ENCODE data around the gene SACS. TPM values are rescaled to one million over a fixed set of nuclear protein-coding genes. Genes with fewer than 3 reads are reported as not detected.

Gene SACS
- 22.6 TPM for polyA plus RNA-seq (2012; ENCODE audit: insufficient read depth, insufficient read length)

GRCh38 chr13:23433171-23434153, at the start of gene SACS:
Gene SACS, minus strand, starts transcription at chr13:23433702. Its CDS starts 22,463 bp downstream, at chr13:23411239.
- no peak within 1 kb of the TSS for H3K4me3 ChIP-seq (ENCODE audit: low read length)
- no peak for DNase-seq (ENCODE audit: low read depth, low spot score)

- no peak for DNase-seq (ENCODE audit: low read depth, low spot score)
- no peak overlapping the region for H3K4me3 ChIP-seq (ENCODE audit: low read length)
Observed at GRCh38 chr13:23480324-23480723, 46.8 kb upstream of the SACS start.

GRCh38 chr13:23477101-23477500, 43.6 kb upstream of the SACS start:
- no peak for DNase-seq (ENCODE audit: low read depth, low spot score)
- H3K4me3 ChIP-seq (ENCODE audit: low read length) = no peak overlapping the region

GRCh38 chr13:23473221-23473620, 39.7 kb upstream of the SACS start:
- no peak for DNase-seq (ENCODE audit: low read depth, low spot score)
- no peak overlapping the region for H3K4me3 ChIP-seq (ENCODE audit: low read length)

DNA sequence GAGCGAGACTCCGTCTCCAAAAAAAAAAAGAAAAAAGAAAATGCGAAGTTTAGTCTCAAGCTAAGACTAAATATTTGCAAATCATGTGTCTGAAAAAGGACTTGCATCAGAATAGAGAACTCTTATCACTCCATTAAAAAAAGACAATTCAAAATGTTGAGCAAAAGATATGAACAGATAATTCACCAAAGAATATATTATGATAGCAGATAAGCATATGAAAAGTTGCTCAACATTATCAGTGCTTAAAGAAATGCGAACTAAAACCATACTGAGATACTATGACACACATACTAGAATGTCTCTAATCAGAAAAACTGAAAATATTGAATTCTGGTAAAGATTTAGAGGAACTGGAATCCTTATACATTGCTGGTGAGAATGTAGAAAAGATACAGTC, 38.7 kb upstream of the SACS start:
- H3K4me3 ChIP-seq (ENCODE audit: low read length) = no peak overlapping the region
- no peak for DNase-seq (ENCODE audit: low read depth, low spot score)

DNA sequence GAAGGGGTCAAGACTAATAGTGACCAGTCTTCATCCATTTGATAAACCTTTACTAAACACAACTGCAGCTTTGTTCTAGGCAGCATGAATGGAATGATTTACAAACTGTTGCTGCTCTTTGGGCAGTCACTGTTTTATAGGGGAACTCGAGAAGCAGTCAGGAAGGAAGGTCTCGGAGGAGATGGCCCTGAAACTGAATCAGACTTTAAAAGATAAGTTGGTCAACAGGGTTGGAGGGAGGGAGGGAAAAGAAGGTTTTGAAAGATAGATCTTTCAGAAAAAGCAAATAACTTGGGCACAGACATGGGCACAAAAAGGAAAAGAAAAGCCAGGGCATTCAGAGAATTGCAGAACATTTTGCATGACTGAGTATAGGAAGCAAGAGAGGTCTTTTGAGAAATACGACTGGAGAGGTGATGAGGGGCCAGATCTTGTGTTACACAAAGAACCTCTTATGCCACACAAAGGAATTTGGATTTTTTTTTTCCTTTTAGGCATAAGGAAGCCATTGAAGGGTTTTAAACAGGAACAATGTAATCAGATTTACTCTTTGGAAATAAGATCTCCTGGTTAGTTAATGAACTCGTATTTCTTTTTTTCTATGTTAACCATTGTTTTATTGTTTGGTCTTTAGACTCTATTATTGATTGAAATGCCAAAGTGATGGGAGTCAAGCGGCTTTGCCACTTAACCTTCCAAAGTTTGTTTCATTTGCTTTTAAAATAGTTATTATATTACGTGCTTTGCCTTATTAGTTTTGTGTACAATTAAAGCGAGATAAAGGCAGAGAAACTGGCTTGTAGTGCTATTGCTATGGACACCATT, 37.5 kb upstream of the SACS start:
- no peak overlapping the region for H3K4me3 ChIP-seq (ENCODE audit: low read length)
- DNase-seq (ENCODE audit: low read depth, low spot score) = no peak

GRCh38 chr13:23469951-23470421, 36.5 kb upstream of the SACS start:
- DNase-seq (ENCODE audit: low read depth, low spot score) = no peak

GRCh38 chr13:23468811-23469210, 35.3 kb upstream of the SACS start:
- no peak overlapping the region for H3K4me3 ChIP-seq (ENCODE audit: low read length)
- no peak for DNase-seq (ENCODE audit: low read depth, low spot score)

More at GRCh38 chr13:23469951-23470421, 36.5 kb upstream of the SACS start:
- no peak overlapping the region for H3K4me3 ChIP-seq (ENCODE audit: low read length)

- DNase-seq (ENCODE audit: low read depth, low spot score) = no peak
- H3K4me3 ChIP-seq (ENCODE audit: low read length) = no peak overlapping the region
Observed at GRCh38 chr13:23467932-23468278, 34.4 kb upstream of the SACS start.

- H3K4me3 ChIP-seq (ENCODE audit: low read length) = no peak overlapping the region
- DNase-seq (ENCODE audit: low read depth, low spot score) = no peak
Observed at GRCh38 chr13:23467048-23467931, 33.8 kb upstream of the SACS start.

GRCh38 chr13:23466144-23467002, 32.9 kb upstream of the SACS start:
- DNase-seq (ENCODE audit: low read depth, low spot score) = peak; percentile 55
- H3K4me3 ChIP-seq (ENCODE audit: low read length) = peak overlapping the region; percentile 45

- no peak overlapping the region for H3K4me3 ChIP-seq (ENCODE audit: low read length)
- DNase-seq (ENCODE audit: low read depth, low spot score) = no peak
Observed at GRCh38 chr13:23463661-23464060, 30.2 kb upstream of the SACS start.

GRCh38 chr13:23462815-23463559, 29.5 kb upstream of the SACS start:
- no peak for DNase-seq (ENCODE audit: low read depth, low spot score)
- H3K4me3 ChIP-seq (ENCODE audit: low read length) = no peak overlapping the region

DNA sequence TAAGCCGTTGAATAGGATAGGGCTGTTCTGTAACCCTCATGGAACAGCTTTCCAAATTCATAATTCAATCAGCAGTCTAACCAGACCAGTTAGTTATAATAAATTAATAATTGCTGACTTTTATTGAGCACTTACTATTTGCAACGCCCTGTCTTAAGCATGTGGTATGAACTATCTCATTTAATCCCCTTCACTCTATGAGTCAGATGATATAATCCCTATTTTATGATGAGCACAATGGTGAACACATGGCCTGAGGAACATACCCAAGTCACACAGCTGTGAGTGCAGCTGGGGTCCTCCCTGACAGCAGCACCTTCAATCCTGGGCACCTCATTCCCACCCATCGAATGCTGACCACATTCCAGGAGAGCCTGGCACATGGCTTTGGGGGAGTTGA, 28.0 kb upstream of the SACS start:
- no peak for DNase-seq (ENCODE audit: low read depth, low spot score)
- no peak overlapping the region for H3K4me3 ChIP-seq (ENCODE audit: low read length)

DNA sequence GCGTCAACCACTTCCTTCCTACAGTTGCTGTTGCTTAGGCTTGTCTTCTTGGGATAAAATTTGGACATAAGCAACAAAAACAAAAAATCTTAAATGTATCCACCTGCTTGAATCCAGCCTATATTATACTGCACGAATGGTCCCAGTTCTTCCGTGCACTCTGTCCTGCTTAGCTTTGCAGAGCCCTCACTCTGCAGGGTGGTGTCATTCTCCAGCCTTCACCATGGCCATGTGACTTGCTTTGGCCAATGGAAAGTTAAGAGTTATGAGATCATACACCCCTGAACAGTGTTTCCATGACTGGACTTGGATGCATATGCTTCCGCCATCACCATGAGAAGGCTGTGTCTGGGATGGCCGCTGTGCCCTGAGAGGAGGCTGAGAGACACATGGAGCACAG, 27.4 kb upstream of the SACS start:
- no peak overlapping the region for H3K4me3 ChIP-seq (ENCODE audit: low read length)
- no peak for DNase-seq (ENCODE audit: low read depth, low spot score)

- H3K4me3 ChIP-seq (ENCODE audit: low read length) = no peak overlapping the region
- no peak for DNase-seq (ENCODE audit: low read depth, low spot score)
Observed at GRCh38 chr13:23460309-23460708, 26.8 kb upstream of the SACS start.

DNA sequence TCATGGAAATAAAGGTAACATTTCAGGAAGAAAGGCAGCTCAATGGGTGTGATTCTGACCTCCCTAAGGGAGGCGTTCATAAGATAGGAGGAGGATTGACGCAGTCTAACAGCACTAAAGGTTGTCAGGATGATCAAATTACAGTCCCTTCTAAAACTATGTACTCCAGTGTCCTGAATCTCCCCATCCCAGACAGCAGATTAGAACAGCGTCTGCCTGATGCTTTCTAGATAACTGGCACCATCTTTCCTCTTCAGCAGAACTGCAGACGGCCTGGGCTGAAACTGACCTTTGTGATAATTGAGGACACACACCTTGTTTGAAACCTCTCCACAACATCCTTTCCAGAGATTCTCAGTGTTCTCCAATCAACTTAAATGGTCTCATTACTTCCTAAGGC, 25.5 kb upstream of the SACS start:
- H3K4me3 ChIP-seq (ENCODE audit: low read length) = no peak overlapping the region
- DNase-seq (ENCODE audit: low read depth, low spot score) = no peak

Data from Jurkat, Clone E6-1 (cell line).